ENCODE data around the gene TMEM60.

DNA sequence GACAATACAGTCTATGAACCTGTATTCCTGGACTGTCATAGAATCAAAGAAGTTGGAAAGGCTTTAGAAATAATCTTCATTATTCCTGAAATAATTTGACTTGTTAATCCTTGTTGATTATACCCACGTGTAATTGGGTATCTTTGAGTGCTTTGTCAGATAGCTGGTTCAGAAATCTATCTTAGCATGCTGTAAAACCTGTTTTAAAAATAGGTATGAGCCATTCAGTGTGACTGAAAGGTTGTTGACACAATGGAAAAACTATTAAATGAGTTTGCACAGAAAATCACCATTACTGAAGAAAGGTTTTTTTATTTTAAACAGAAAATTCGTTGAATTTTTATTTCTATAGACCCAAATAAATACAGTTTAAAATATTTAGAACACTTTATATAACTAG, 39.0 kb upstream of the TMEM60 start:
- TF ChIP-seq, protein P1, sequence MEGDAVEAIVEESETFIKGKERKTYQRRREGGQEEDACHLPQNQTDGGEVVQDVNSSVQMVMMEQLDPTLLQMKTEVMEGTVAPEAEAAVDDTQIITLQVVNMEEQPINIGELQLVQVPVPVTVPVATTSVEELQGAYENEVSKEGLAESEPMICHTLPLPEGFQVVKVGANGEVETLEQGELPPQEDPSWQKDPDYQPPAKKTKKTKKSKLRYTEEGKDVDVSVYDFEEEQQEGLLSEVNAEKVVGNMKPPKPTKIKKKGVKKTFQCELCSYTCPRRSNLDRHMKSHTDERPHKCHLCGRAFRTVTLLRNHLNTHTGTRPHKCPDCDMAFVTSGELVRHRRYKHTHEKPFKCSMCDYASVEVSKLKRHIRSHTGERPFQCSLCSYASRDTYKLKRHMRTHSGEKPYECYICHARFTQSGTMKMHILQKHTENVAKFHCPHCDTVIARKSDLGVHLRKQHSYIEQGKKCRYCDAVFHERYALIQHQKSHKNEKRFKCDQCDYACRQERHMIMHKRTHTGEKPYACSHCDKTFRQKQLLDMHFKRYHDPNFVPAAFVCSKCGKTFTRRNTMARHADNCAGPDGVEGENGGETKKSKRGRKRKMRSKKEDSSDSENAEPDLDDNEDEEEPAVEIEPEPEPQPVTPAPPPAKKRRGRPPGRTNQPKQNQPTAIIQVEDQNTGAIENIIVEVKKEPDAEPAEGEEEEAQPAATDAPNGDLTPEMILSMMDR (IDR thresholded peaks at IDR 0.05) = no peak
- no peak for TF ChIP-seq EZH2 (IDR thresholded peaks at IDR 0.05; ENCODE audit: borderline replicate concordance, insufficient read depth, low read depth, low read length, poor library complexity, severe bottlenecking)

Data from B cell (primary cell).